ENCODE data around the gene POU2AF3. TPM values are rescaled to one million over a fixed set of nuclear protein-coding genes. Genes with fewer than 3 reads are reported as not detected.

POU2AF3 gene
- polyA plus RNA-seq, 4 donors: 7.0 to 9.2 (median 7.6) TPM

- DNase-seq (ENCODE audit: low read depth in 4 of 4, low spot score in 2 of 4): no peak
These were observed 26.0 kb downstream of the POU2AF3 start for GRCh38 chr11:111324277-111324720.

- DNase-seq (ENCODE audit: low read depth in 4 of 4, low spot score in 2 of 4): no peak
These were observed 26.9 kb downstream of the POU2AF3 start for GRCh38 chr11:111325259-111325658.

GRCh38 chr11:111326824-111327223, 28.5 kb downstream of the POU2AF3 start:
- DNase-seq (ENCODE audit: low read depth in 4 of 4, low spot score in 2 of 4): no peak

- no peak for DNase-seq (ENCODE audit: low read depth in 4 of 4, low spot score in 2 of 4)
These were observed 29.7 kb downstream of the POU2AF3 start for GRCh38 chr11:111327908-111328624.

- no peak for DNase-seq (ENCODE audit: low read depth in 4 of 4, low spot score in 2 of 4)
These were observed 31.2 kb downstream of the POU2AF3 start for GRCh38 chr11:111329306-111330204.

- DNase-seq (ENCODE audit: low read depth in 4 of 4, low spot score in 2 of 4): no peak
These were observed 32.0 kb downstream of the POU2AF3 start for GRCh38 chr11:111330234-111330893.

- DNase-seq (ENCODE audit: low read depth in 4 of 4, low spot score in 2 of 4): no peak
These were observed 33.5 kb downstream of the POU2AF3 start for GRCh38 chr11:111331711-111332479.

GRCh38 chr11:111334532-111335502, 36.5 kb downstream of the POU2AF3 start:
- no peak for DNase-seq (ENCODE audit: low read depth in 4 of 4, low spot score in 2 of 4)

GRCh38 chr11:111335549-111335948, 37.2 kb downstream of the POU2AF3 start:
- no peak for DNase-seq (ENCODE audit: low read depth in 4 of 4, low spot score in 2 of 4)

- no peak for DNase-seq (ENCODE audit: low read depth in 4 of 4, low spot score in 2 of 4)
These were observed 37.7 kb downstream of the POU2AF3 start for GRCh38 chr11:111336062-111336461.

- DNase-seq (ENCODE audit: low read depth in 4 of 4, low spot score in 2 of 4): no peak
These were observed 38.4 kb downstream of the POU2AF3 start for GRCh38 chr11:111336582-111337256.

- DNase-seq (ENCODE audit: low read depth in 4 of 4, low spot score in 2 of 4): no peak
These were observed 41.5 kb downstream of the POU2AF3 start for GRCh38 chr11:111339758-111340388.

GRCh38 chr11:111342329-111342728, 44.0 kb downstream of the POU2AF3 start:
- DNase-seq (ENCODE audit: low read depth in 4 of 4, low spot score in 2 of 4): no peak

GRCh38 chr11:111344032-111344431, 45.7 kb downstream of the POU2AF3 start:
- no peak for DNase-seq (ENCODE audit: low read depth in 4 of 4, low spot score in 2 of 4)

GRCh38 chr11:111347002-111347722, 48.8 kb downstream of the POU2AF3 start:
- no peak for DNase-seq (ENCODE audit: low read depth in 4 of 4, low spot score in 2 of 4)

- DNase-seq (ENCODE audit: low read depth in 4 of 4, low spot score in 2 of 4): no peak
These were observed 49.4 kb downstream of the POU2AF3 start for GRCh38 chr11:111347723-111348115.

GRCh38 chr11:111348147-111348546, 49.8 kb downstream of the POU2AF3 start:
- DNase-seq (ENCODE audit: low read depth in 4 of 4, low spot score in 2 of 4): no peak

Measured in left renal cortex interstitium (tissue), 4 donors.